Lower lobe of right lung (tissue), 2 donors: Measurements from ENCODE around the gene TMEM217. TPM values are rescaled to one million over a fixed set of nuclear protein-coding genes. Genes with fewer than 3 reads are reported as not detected.

ENCODE experiments used
- ATAC-seq, 2 donors: fragments of 200-7000 bp; cut with Tn5 transposase; one replicate each; pipeline ENCODE4 v1.9.1; 2020 to 2022; ENCODE audit warnings: mild to moderate bottlenecking in 2 of 2, moderate library complexity in 2 of 2
- DNase-seq: peaks from one replicate; pipeline ENCODE4 v3.0.0-alpha.2; 2020
- H3K27ac ChIP-seq: fragments of 200-600 bp; one replicate; pipeline ENCODE4 v1.8.0; 2022
- H3K27me3 ChIP-seq: fragments of 200-600 bp; one replicate; pipeline ENCODE4 v1.8.0; 2022; ENCODE audit warnings: low read depth
- H3K36me3 ChIP-seq: fragments of 200-600 bp; one replicate; pipeline ENCODE4 v1.8.0; 2022; ENCODE audit warnings: mild to moderate bottlenecking
- H3K4me1 ChIP-seq: fragments of 200-600 bp; one replicate; pipeline ENCODE4 v1.8.0; 2022
- H3K4me3 ChIP-seq: fragments of 200-600 bp; one replicate; pipeline ENCODE4 v1.8.0; 2022; ENCODE audit warnings: mild to moderate bottlenecking
- H3K9me3 ChIP-seq: fragments of 200-600 bp; one replicate; pipeline ENCODE4 v1.8.0; 2022
- intact Hi-C: fragments of 100-400 bp; cut with DNase I; formaldehyde crosslinking; loops from one replicate; pipeline ENCODE4 v1.11.0; 2022
- total RNA-seq: library from RNA; stranded (reverse); fragmentation: NEBNext Ultra II Directional; extraction: Animal tissue kit (Norgen Biotek cat#: 25700); gene quantifications from one replicate; pipeline ENCODE4 v1.2.1, GENCODE V29; 2021
- TF ChIP-seq, protein P1 (sequence below): fragments of 200-600 bp; IDR thresholded peaks from one replicate; pipeline ENCODE4 v1.8.0; 2022; ENCODE audit warnings: antibody characterized with exemption, mild to moderate bottlenecking
- donor health status: DM: no; HTN: yes; CAD: no; lungs with severe emphysema.

TMEM217 gene
- total RNA-seq, 1 donor from 2014 or later = 1.1 TPM

DNA sequence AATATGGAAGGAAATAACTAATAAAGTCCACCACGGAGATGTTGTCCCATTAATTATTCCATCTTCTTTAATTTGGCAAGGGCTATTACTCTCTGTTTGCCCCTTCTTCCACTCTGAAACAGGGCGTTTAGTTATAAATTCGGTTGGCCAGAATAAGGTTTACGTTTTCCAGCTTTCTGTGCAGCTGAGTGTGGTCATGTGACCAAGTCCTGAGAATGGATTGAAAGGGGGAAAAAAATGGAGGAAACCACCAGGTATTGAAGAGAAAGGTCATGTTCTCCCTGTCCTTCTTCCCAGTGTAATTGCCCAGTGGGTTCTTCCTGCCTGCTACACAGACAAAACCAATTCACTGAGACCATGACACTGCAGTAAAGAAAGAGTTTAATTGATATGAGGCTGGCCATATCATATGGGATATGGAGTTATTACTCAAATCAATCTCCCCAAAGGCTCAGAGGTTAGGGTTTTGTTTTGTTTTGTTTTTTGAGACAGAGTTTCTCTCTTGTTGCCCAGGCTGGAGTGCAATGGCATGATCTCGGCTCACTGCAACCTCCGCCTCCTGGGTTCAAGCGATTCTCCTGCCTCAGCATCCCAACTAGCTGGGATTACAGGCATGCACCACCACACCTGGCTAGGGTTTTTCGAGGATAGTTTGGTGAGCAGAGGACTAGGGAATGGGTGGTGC lies 14.7 kb downstream of the TMEM217 start:
- Histone ChIP-seq H3K27ac (peak overlapping the region; percentile 86), H3K4me3 (no peak overlapping the region), H3K4me1 (peaks cover 54% of the 10 kb centered on the region), H3K36me3 (no peaks in the 10 kb centered on the region), H3K27me3 (no peaks in the 10 kb centered on the region), H3K9me3 (no peaks in the 10 kb centered on the region)
- ATAC-seq (no peak), DNase-seq (no peak)
- TF ChIP-seq, protein P1, sequence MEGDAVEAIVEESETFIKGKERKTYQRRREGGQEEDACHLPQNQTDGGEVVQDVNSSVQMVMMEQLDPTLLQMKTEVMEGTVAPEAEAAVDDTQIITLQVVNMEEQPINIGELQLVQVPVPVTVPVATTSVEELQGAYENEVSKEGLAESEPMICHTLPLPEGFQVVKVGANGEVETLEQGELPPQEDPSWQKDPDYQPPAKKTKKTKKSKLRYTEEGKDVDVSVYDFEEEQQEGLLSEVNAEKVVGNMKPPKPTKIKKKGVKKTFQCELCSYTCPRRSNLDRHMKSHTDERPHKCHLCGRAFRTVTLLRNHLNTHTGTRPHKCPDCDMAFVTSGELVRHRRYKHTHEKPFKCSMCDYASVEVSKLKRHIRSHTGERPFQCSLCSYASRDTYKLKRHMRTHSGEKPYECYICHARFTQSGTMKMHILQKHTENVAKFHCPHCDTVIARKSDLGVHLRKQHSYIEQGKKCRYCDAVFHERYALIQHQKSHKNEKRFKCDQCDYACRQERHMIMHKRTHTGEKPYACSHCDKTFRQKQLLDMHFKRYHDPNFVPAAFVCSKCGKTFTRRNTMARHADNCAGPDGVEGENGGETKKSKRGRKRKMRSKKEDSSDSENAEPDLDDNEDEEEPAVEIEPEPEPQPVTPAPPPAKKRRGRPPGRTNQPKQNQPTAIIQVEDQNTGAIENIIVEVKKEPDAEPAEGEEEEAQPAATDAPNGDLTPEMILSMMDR = no peak
- intact Hi-C loops = no loop called here

- intact Hi-C loops = no loop called here
- H3K4me1 ChIP-seq = peaks cover 54% of the 10 kb centered on the region
- no peaks in the 10 kb centered on the region for H3K27me3 ChIP-seq
- H3K9me3 ChIP-seq = no peaks in the 10 kb centered on the region
- no peak for DNase-seq
- H3K27ac ChIP-seq = peak overlapping the region; percentile 86
- TF ChIP-seq, protein P1 = no peak
- no peaks in the 10 kb centered on the region for H3K36me3 ChIP-seq
- peak; percentile 19 to 20 for ATAC-seq
- H3K4me3 ChIP-seq = no peak overlapping the region
Measured at GRCh38 chr6:37242429-37243052, 15.4 kb downstream of the TMEM217 start.

GRCh38 chr6:37241775-37242428 lies 16.0 kb downstream of the TMEM217 start:
- no peak overlapping the region for H3K4me3 ChIP-seq
- intact Hi-C loops = no loop called here
- peaks cover 54% of the 10 kb centered on the region for H3K4me1 ChIP-seq
- DNase-seq = no peak
- no peaks in the 10 kb centered on the region for H3K27me3 ChIP-seq
- H3K36me3 ChIP-seq = no peaks in the 10 kb centered on the region
- TF ChIP-seq, protein P1 = no peak
- H3K9me3 ChIP-seq = no peaks in the 10 kb centered on the region
- no peak for ATAC-seq
- peak overlapping the region; percentile 86 for H3K27ac ChIP-seq

GRCh38 chr6:37241131-37241530 lies 16.8 kb downstream of the TMEM217 start:
- H3K4me3 ChIP-seq = no peak overlapping the region
- H3K27me3 ChIP-seq = no peaks in the 10 kb centered on the region
- TF ChIP-seq, protein P1 = no peak
- intact Hi-C loops = no loop called here
- no peaks in the 10 kb centered on the region for H3K9me3 ChIP-seq
- DNase-seq = no peak
- H3K27ac ChIP-seq = no peak overlapping the region
- H3K4me1 ChIP-seq = peaks cover 54% of the 10 kb centered on the region
- ATAC-seq = no peak
- H3K36me3 ChIP-seq = no peaks in the 10 kb centered on the region

GRCh38 chr6:37239950-37240713 lies 17.8 kb downstream of the TMEM217 start:
- TF ChIP-seq, protein P1 = no peak
- Histone ChIP-seq H3K9me3 (no peaks in the 10 kb centered on the region), H3K27me3 (no peaks in the 10 kb centered on the region), H3K36me3 (no peaks in the 10 kb centered on the region), H3K27ac (peak overlapping the region; percentile 40), H3K4me1 (peaks cover 49% of the 10 kb centered on the region), H3K4me3 (no peak overlapping the region)
- intact Hi-C loops = no loop called here
- DNase-seq (peak; percentile 83), ATAC-seq (peak; percentile 60 to 63)
